WTC11 (cell line): Measurements from ENCODE around the gene FCRL6. TPM values are rescaled to one million over a fixed set of nuclear protein-coding genes. Genes with fewer than 3 reads are reported as not detected.

Experiments used
- ATAC-seq: fragments of 200-7000 bp; cut with Tn5 transposase; 2 replicates; pipeline ENCODE4 v1.10.0; 2021; ENCODE audit warnings: mild to moderate bottlenecking, moderate library complexity
- CTCF ChIA-PET: fragments of 300-600 bp; sonication (Branson Sonifier 250); formaldehyde crosslinking; loops from one replicate; lab custom pipeline; 2021; ENCODE audit warnings: antibody characterized with exemption; lab: Charles Lee
- POLR2A ChIA-PET: fragments of 350-600 bp; sonication (Branson Sonifier 250); formaldehyde crosslinking; loops from one replicate; lab custom pipeline; 2021; ENCODE audit warnings: antibody characterized with exemption; lab: Charles Lee
- DNase-seq: peaks from one replicate; pipeline ENCODE4 v3.0.0; 2021; ENCODE audit warnings: low spot score
- H3K27ac Mint-ChIP-seq: 2 replicates; pipeline ENCODE4 v1.8.0; 2021; ENCODE audit warnings: mixed read lengths
- H3K27me3 Mint-ChIP-seq: 2 replicates; pipeline ENCODE4 v1.8.0; 2021; ENCODE audit warnings: low read depth, mild to moderate bottlenecking, moderate library complexity, mixed read lengths
- H3K36me3 Mint-ChIP-seq: 2 replicates; pipeline ENCODE4 v1.8.0; 2021; ENCODE audit warnings: mixed read lengths
- H3K4me1 Mint-ChIP-seq: 2 replicates; pipeline ENCODE4 v1.8.0; 2022; ENCODE audit warnings: mixed read lengths
- H3K4me3 Mint-ChIP-seq: 2 replicates; pipeline ENCODE4 v1.8.0; 2021; ENCODE audit warnings: mild to moderate bottlenecking, moderate library complexity, mixed read lengths
- H3K9me3 Mint-ChIP-seq: 2 replicates; pipeline ENCODE4 v1.8.0; 2021; ENCODE audit warnings: mixed read lengths
- AFF4 ChIP-seq: sonication (generic); formaldehyde crosslinking; IDR thresholded peaks from 2 replicates; pipeline ENCODE4 v1.8.1; 2023; ENCODE audit warnings: mild to moderate bottlenecking, missing genetic modification reagents, borderline replicate concordance
- AR ChIP-seq: fragments of 250-450 bp; sonication (Bioruptor Pico); IDR thresholded peaks from 2 replicates; pipeline ENCODE4 v1.9.0; 2021; ENCODE audit warnings: mild to moderate bottlenecking
- ETV6 ChIP-seq: sonication (generic); formaldehyde crosslinking; IDR thresholded peaks from 2 replicates; pipeline ENCODE4 v1.8.1; 2022; ENCODE audit warnings: mild to moderate bottlenecking, missing genetic modification reagents
- FOXP1 ChIP-seq: sonication (generic); formaldehyde crosslinking; IDR thresholded peaks from 2 replicates; pipeline ENCODE4 v1.8.0; 2022; ENCODE audit warnings: missing genetic modification reagents, mild to moderate bottlenecking, moderate library complexity, borderline replicate concordance
- GRHL2 ChIP-seq: fragments of 250-450 bp; sonication (Bioruptor Pico); IDR thresholded peaks from 2 replicates; pipeline ENCODE4 v1.8.0; 2022; ENCODE audit warnings: mild to moderate bottlenecking, moderate library complexity; ENCODE audit not compliant: insufficient replicate concordance, severe bottlenecking
- JAZF1 ChIP-seq: fragments of 250-450 bp; sonication (Bioruptor Pico); IDR thresholded peaks from 2 replicates; pipeline ENCODE4 v1.9.0; 2021; ENCODE audit warnings: moderate library complexity, mild to moderate bottlenecking, inconsistent platforms
- NR3C1 ChIP-seq: sonication (generic); formaldehyde crosslinking; conservative IDR thresholded peaks from 2 replicates; pipeline ENCODE4 v1.8.1; 2023; ENCODE audit warnings: low read depth, mild to moderate bottlenecking, missing genetic modification reagents
- PRRX2 ChIP-seq: fragments of 250-450 bp; sonication (Bioruptor Pico); IDR thresholded peaks from 2 replicates; pipeline ENCODE4 v1.8.0; 2021; ENCODE audit warnings: mild to moderate bottlenecking
- ZNF121 ChIP-seq: sonication (generic); formaldehyde crosslinking; IDR thresholded peaks from 2 replicates; pipeline ENCODE4 v1.8.0; 2023; ENCODE audit warnings: missing genetic modification reagents
- ZNF423 ChIP-seq: fragments of 250-450 bp; sonication (Bioruptor Pico); IDR thresholded peaks from 2 replicates; pipeline ENCODE4 v2.1.2; 2022; ENCODE audit warnings: mild to moderate bottlenecking, moderate library complexity
- ZNF671 ChIP-seq: fragments of 250-450 bp; sonication (Bioruptor Pico); IDR thresholded peaks from 2 replicates; pipeline ENCODE4 v1.8.0; 2021; ENCODE audit warnings: mild to moderate bottlenecking
- total RNA-seq: library from RNA; stranded (reverse); gene quantifications from 3 replicates; pipeline ENCODE4 v1.2.3, GENCODE V29; 2021
- TF ChIP-seq, protein P1 (sequence below): sonication (generic); formaldehyde crosslinking; IDR thresholded peaks from 2 replicates; pipeline ENCODE4 v1.8.1; 2022; ENCODE audit warnings: missing genetic modification reagents, borderline replicate concordance
- TF ChIP-seq, protein P2 (sequence below): sonication (generic); formaldehyde crosslinking; IDR thresholded peaks from 2 replicates; pipeline ENCODE4 v1.8.1; 2022; ENCODE audit warnings: low read depth, missing genetic modification reagents, borderline replicate concordance
- TF ChIP-seq, protein P3 (sequence below): sonication (generic); formaldehyde crosslinking; IDR thresholded peaks from 2 replicates; pipeline ENCODE4 v1.8.1; 2023; ENCODE audit warnings: mild to moderate bottlenecking, moderate library complexity, missing genetic modification reagents

FCRL6 gene
- total RNA-seq, 1 experiment from 2014 or later, result not detected

GRCh38 chr1:159756397-159756796 is 45.8 kb upstream of the FCRL6 start:
- ATAC-seq (no peak), DNase-seq (no peak)
- Mint-ChIP-seq H3K4me3 (no peak overlapping the region), H3K27ac (no peak overlapping the region), H3K27me3 (peaks cover 2% of the 10 kb centered on the region; the same call in 1 of the 2 replicates), H3K9me3 (no peaks in the 10 kb centered on the region), H3K4me1 (no peaks in the 10 kb centered on the region), H3K36me3 (no peaks in the 10 kb centered on the region)
- POLR2A ChIA-PET, result no interaction called here
- no peak for TF ChIP-seq ZNF121 (CRISPR knock-in tag)
- no peak for TF ChIP-seq AFF4 (CRISPR knock-in tag)
- TF ChIP-seq PRRX2 (CRISPR knock-in tag), result no peak
- no peak for TF ChIP-seq NR3C1 (CRISPR knock-in tag)
- no peak for TF ChIP-seq FOXP1 (CRISPR knock-in tag)
- no peak for TF ChIP-seq AR (CRISPR knock-in tag)
- no peak for TF ChIP-seq GRHL2 (CRISPR knock-in tag)
- CTCF ChIA-PET, result no interaction called here

- ChIA-PET POLR2A (no interaction called here), CTCF (no interaction called here)
- Mint-ChIP-seq H3K9me3 (0 out of 2 replicates have a peak, but pooled peaks cover 5% of the 10 kb centered on the region), H3K4me1 (peaks cover 9% of the 10 kb centered on the region), H3K36me3 (no peaks in the 10 kb centered on the region), H3K4me3 (no peak overlapping the region), H3K27me3 (no peaks in the 10 kb centered on the region; the same call in 1 of the 2 replicates), H3K27ac (no peak overlapping the region)
- TF ChIP-seq ZNF423 (CRISPR knock-in tag), result 0 out of 2 replicates have a peak, but pooled peaks have one; percentile 14
- TF ChIP-seq ZNF121 (CRISPR knock-in tag), result no peak
- no peak for DNase-seq
- 0 out of 2 replicates have a peak, but pooled peaks have one; percentile 36 for ATAC-seq
Measured at GRCh38 chr1:159763686-159764085, 38.5 kb upstream of the FCRL6 start.

GRCh38 chr1:159765806-159766205 is 36.4 kb upstream of the FCRL6 start:
- no peak for ATAC-seq
- no peaks in the 10 kb centered on the region; the same call in 1 of the 2 replicates for H3K27me3 Mint-ChIP-seq
- CTCF ChIA-PET, result no interaction called here
- DNase-seq, result no peak
- no peaks in the 10 kb centered on the region for H3K36me3 Mint-ChIP-seq
- no peak overlapping the region for H3K27ac Mint-ChIP-seq
- H3K4me1 Mint-ChIP-seq, result peaks cover 9% of the 10 kb centered on the region
- POLR2A ChIA-PET, result no interaction called here
- H3K4me3 Mint-ChIP-seq, result no peak overlapping the region
- 0 out of 2 replicates have a peak, but pooled peaks cover 5% of the 10 kb centered on the region for H3K9me3 Mint-ChIP-seq
- TF ChIP-seq AFF4 (CRISPR knock-in tag), result no peak
- TF ChIP-seq, protein P1, sequence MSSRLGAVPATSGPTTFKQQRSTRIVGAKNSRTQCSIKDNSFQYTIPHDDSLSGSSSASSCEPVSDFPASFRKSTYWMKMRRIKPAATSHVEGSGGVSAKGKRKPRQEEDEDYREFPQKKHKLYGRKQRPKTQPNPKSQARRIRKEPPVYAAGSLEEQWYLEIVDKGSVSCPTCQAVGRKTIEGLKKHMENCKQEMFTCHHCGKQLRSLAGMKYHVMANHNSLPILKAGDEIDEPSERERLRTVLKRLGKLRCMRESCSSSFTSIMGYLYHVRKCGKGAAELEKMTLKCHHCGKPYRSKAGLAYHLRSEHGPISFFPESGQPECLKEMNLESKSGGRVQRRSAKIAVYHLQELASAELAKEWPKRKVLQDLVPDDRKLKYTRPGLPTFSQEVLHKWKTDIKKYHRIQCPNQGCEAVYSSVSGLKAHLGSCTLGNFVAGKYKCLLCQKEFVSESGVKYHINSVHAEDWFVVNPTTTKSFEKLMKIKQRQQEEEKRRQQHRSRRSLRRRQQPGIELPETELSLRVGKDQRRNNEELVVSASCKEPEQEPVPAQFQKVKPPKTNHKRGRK (CRISPR knock-in tag), result no peak
- no peak for TF ChIP-seq ZNF671 (CRISPR knock-in tag)
- no peak for TF ChIP-seq JAZF1 (CRISPR knock-in tag)
- TF ChIP-seq, protein P2, sequence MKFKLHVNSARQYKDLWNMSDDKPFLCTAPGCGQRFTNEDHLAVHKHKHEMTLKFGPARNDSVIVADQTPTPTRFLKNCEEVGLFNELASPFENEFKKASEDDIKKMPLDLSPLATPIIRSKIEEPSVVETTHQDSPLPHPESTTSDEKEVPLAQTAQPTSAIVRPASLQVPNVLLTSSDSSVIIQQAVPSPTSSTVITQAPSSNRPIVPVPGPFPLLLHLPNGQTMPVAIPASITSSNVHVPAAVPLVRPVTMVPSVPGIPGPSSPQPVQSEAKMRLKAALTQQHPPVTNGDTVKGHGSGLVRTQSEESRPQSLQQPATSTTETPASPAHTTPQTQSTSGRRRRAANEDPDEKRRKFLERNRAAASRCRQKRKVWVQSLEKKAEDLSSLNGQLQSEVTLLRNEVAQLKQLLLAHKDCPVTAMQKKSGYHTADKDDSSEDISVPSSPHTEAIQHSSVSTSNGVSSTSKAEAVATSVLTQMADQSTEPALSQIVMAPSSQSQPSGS (CRISPR knock-in tag), result no peak
- no peak for TF ChIP-seq ETV6 (CRISPR knock-in tag)
- TF ChIP-seq, protein P3, sequence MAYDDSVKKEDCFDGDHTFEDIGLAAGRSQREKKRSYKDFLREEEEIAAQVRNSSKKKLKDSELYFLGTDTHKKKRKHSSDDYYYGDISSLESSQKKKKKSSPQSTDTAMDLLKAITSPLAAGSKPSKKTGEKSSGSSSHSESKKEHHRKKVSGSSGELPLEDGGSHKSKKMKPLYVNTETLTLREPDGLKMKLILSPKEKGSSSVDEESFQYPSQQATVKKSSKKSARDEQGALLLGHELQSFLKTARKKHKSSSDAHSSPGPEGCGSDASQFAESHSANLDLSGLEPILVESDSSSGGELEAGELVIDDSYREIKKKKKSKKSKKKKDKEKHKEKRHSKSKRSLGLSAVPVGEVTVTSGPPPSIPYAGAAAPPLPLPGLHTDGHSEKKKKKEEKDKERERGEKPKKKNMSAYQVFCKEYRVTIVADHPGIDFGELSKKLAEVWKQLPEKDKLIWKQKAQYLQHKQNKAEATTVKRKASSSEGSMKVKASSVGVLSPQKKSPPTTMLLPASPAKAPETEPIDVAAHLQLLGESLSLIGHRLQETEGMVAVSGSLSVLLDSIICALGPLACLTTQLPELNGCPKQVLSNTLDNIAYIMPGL (CRISPR knock-in tag), result no peak
